GM23338 (cell line): ENCODE data around the gene DYNLRB1. TPM values are rescaled to one million over a fixed set of nuclear protein-coding genes. Genes with fewer than 3 reads are reported as not detected.

Experiments used
- ATAC-seq: fragments of 200-7000 bp; cut with Tn5 transposase; 3 replicates; pipeline ENCODE4 v1.9.1; 2020
- DNase-seq: peaks from one replicate; pipeline ENCODE4 v3.0.0-alpha.2; 2015; ENCODE audit warnings: low spot score
- H2AFZ ChIP-seq: fragments of 200-600 bp; sonication (generic); 2 replicates; pipeline ENCODE4 v1.8.0; 2016; ENCODE audit warnings: antibody characterized with exemption, mild to moderate bottlenecking, moderate library complexity
- H3F3A ChIP-seq: fragments of 200-600 bp; sonication (generic); replicated peaks from 2 replicates; pipeline ENCODE4 v1.8.0; 2017; ENCODE audit warnings: antibody characterized with exemption, mixed run types, low read depth
- H3K27ac ChIP-seq: fragments of 200-600 bp; sonication (generic); 2 replicates; pipeline ENCODE4 v1.6.1; 2016; ENCODE audit warnings: low read depth
- H3K27me3 ChIP-seq: fragments of 200-600 bp; sonication (generic); 2 replicates; pipeline ENCODE4 v1.8.0; 2016; ENCODE audit warnings: mild to moderate bottlenecking, mixed run types, moderate library complexity; ENCODE audit not compliant: insufficient read depth
- H3K36me3 ChIP-seq: fragments of 200-600 bp; sonication (generic); 2 replicates; pipeline ENCODE4 v1.8.0; 2016; ENCODE audit warnings: mild to moderate bottlenecking; ENCODE audit not compliant: insufficient read depth
- H3K4me1 ChIP-seq: fragments of 200-600 bp; sonication (generic); 2 replicates; pipeline ENCODE4 v1.8.0; 2016; ENCODE audit warnings: mild to moderate bottlenecking, moderate library complexity; ENCODE audit not compliant: insufficient read depth
- H3K4me2 ChIP-seq: fragments of 200-600 bp; sonication (generic); 2 replicates; pipeline ENCODE4 v1.7.1; 2017; ENCODE audit warnings: mixed run types
- H3K4me3 ChIP-seq: fragments of 200-600 bp; sonication (generic); 2 replicates; pipeline ENCODE4 v1.6.1; 2016; ENCODE audit warnings: mixed run types
- H3K79me2 ChIP-seq: fragments of 200-600 bp; sonication (generic); replicated peaks from 2 replicates; pipeline ENCODE4 v1.8.0; 2017; ENCODE audit warnings: mild to moderate bottlenecking; ENCODE audit not compliant: insufficient read depth
- H3K9me2 ChIP-seq: fragments of 200-600 bp; sonication (generic); 2 replicates; pipeline ENCODE4 v1.8.0; 2017; ENCODE audit not compliant: insufficient read depth
- H4K20me1 ChIP-seq: fragments of 200-600 bp; sonication (generic); replicated peaks from 2 replicates; pipeline ENCODE4 v1.8.0; 2017; ENCODE audit warnings: mild to moderate bottlenecking; ENCODE audit not compliant: insufficient read depth
- H3K27ac Mint-ChIP-seq: 2 replicates; pipeline ENCODE4 v1.8.0; 2020; ENCODE audit warnings: inconsistent platforms, mild to moderate bottlenecking, moderate library complexity, mixed read lengths
- H3K27me3 Mint-ChIP-seq: 3 replicates; pipeline ENCODE4 v1.8.0; 2022; ENCODE audit warnings: low read depth, mild to moderate bottlenecking, moderate library complexity, mixed read lengths, inconsistent platforms; ENCODE audit not compliant: insufficient read depth, poor library complexity
- H3K36me3 Mint-ChIP-seq: 3 replicates; pipeline ENCODE4 v1.8.0; 2021; ENCODE audit warnings: low read depth, mild to moderate bottlenecking, inconsistent platforms, moderate library complexity, mixed read lengths
- H3K4me1 Mint-ChIP-seq: 3 replicates; pipeline ENCODE4 v1.8.0; 2020; ENCODE audit warnings: mild to moderate bottlenecking, inconsistent platforms, mixed read lengths
- H3K4me3 Mint-ChIP-seq: 3 replicates; pipeline ENCODE4 v1.8.0; 2021; ENCODE audit warnings: moderate library complexity, mild to moderate bottlenecking, inconsistent platforms, mixed read lengths
- H3K9me3 Mint-ChIP-seq: 3 replicates; pipeline ENCODE4 v1.8.0; 2020; ENCODE audit warnings: moderate library complexity, mild to moderate bottlenecking, inconsistent platforms, mixed read lengths
- CREB1 ChIP-seq: fragments of 250-450 bp; sonication (Bioruptor Pico); IDR thresholded peaks from 2 replicates; pipeline ENCODE4 v1.5.0; 2020; ENCODE audit warnings: low read depth, mild to moderate bottlenecking, moderate library complexity
- EZH2phosphoT487 ChIP-seq: fragments of 200-600 bp; sonication (generic); IDR thresholded peaks from one replicate; pipeline ENCODE4 v1.8.1; 2018; ENCODE audit warnings: antibody characterized with exemption; ENCODE audit not compliant: unreplicated experiment
- JUNB ChIP-seq: IDR thresholded peaks from one replicate; pipeline ENCODE4 v1.6.1; 2016; ENCODE audit warnings: antibody characterized with exemption; ENCODE audit not compliant: unreplicated experiment
- STAT1 ChIP-seq: IDR thresholded peaks from one replicate; pipeline ENCODE4 v1.6.1; 2016; ENCODE audit warnings: antibody characterized with exemption; ENCODE audit not compliant: unreplicated experiment
- ZNF114 ChIP-seq: fragments of 250-450 bp; sonication (Bioruptor Pico); IDR thresholded peaks from 2 replicates; pipeline ENCODE4 v1.5.0; 2020; ENCODE audit warnings: mild to moderate bottlenecking, moderate library complexity
- polyA plus RNA-seq: library from polyadenylated mRNA; unstranded; fragments of >200 nt; fragmentation: Nextera tagmentation; extraction: Ambion mirVana; gene quantifications from 2 replicates; pipeline ENCODE4 v1.2.1, GENCODE V29; 2016
- total RNA-seq: library from RNA; depleted of rRNA; stranded (reverse); fragments of >200 nt; shearing (Covaris generic); gene quantifications from 2 replicates; pipeline ENCODE4 v1.2.3, GENCODE V29; 2014
- TF ChIP-seq, protein P1 (sequence below), 2 experiments: fragments of 200-600 bp in 1 of 2; sonication (generic) in 1 of 2; conservative IDR thresholded peaks; 2 replicates each; pipeline versions ENCODE4 v1.5.1 to v1.6.1; 2016 to 2017; ENCODE audit warnings: antibody characterized with exemption in 2 of 2, low read depth in 2 of 2, mild to moderate bottlenecking in 2 of 2, moderate library complexity in 1 of 2
- TF ChIP-seq, protein P2 (sequence below): fragments of 250-450 bp; sonication (Bioruptor Pico); IDR thresholded peaks from 2 replicates; pipeline ENCODE4 v1.5.0; 2020; ENCODE audit warnings: mild to moderate bottlenecking, moderate library complexity
- TF ChIP-seq, protein P3 (sequence below): IDR thresholded peaks from one replicate; pipeline ENCODE4 v1.6.1; 2018; ENCODE audit warnings: antibody characterized with exemption; ENCODE audit not compliant: unreplicated experiment

The DYNLRB1 gene
- total and polyA plus RNA-seq, 2 experiments from 2014 or later: 107 to 376 TPM

GRCh38 chr20:34583544-34583943 lies 67.3 kb downstream of the DYNLRB1 start:
- Mint-ChIP-seq H3K4me3 (no peak overlapping the region), H3K9me3 (no peaks in the 10 kb centered on the region), H3K27me3 (peaks cover 4% of the 10 kb centered on the region), H3K27ac (no peak overlapping the region), H3K36me3 (peaks cover 4% of the 10 kb centered on the region), H3K4me1 (no peaks in the 10 kb centered on the region)
- Histone ChIP-seq H3K9me2 (no peaks in the 10 kb centered on the region), H4K20me1 (no peaks in the 10 kb centered on the region; the same call in 1 of the 2 replicates), H2AFZ (no peak overlapping the region), H3K79me2 (no peaks in the 10 kb centered on the region), H3K4me2 (no peak overlapping the region), H3F3A (no peaks in the 10 kb centered on the region), H3K4me1 (no peaks in the 10 kb centered on the region), H3K27me3 (no peaks in the 10 kb centered on the region), H3K27ac (no peak overlapping the region), H3K36me3 (no peaks in the 10 kb centered on the region; the same call in 1 of the 2 replicates), H3K4me3 (no peak overlapping the region)
- TF ChIP-seq CREB1 (CRISPR knock-in tag) (no peak), EZH2phosphoT487 (no peak), JUNB (no peak), STAT1 (no peak), ZNF114 (CRISPR knock-in tag) (no peak)
- TF ChIP-seq, protein P1, sequence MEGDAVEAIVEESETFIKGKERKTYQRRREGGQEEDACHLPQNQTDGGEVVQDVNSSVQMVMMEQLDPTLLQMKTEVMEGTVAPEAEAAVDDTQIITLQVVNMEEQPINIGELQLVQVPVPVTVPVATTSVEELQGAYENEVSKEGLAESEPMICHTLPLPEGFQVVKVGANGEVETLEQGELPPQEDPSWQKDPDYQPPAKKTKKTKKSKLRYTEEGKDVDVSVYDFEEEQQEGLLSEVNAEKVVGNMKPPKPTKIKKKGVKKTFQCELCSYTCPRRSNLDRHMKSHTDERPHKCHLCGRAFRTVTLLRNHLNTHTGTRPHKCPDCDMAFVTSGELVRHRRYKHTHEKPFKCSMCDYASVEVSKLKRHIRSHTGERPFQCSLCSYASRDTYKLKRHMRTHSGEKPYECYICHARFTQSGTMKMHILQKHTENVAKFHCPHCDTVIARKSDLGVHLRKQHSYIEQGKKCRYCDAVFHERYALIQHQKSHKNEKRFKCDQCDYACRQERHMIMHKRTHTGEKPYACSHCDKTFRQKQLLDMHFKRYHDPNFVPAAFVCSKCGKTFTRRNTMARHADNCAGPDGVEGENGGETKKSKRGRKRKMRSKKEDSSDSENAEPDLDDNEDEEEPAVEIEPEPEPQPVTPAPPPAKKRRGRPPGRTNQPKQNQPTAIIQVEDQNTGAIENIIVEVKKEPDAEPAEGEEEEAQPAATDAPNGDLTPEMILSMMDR (conservative IDR thresholded peaks at IDR 0.05; ENCODE audit: low read depth in 2 of 2): no peak
- TF ChIP-seq, protein P2, sequence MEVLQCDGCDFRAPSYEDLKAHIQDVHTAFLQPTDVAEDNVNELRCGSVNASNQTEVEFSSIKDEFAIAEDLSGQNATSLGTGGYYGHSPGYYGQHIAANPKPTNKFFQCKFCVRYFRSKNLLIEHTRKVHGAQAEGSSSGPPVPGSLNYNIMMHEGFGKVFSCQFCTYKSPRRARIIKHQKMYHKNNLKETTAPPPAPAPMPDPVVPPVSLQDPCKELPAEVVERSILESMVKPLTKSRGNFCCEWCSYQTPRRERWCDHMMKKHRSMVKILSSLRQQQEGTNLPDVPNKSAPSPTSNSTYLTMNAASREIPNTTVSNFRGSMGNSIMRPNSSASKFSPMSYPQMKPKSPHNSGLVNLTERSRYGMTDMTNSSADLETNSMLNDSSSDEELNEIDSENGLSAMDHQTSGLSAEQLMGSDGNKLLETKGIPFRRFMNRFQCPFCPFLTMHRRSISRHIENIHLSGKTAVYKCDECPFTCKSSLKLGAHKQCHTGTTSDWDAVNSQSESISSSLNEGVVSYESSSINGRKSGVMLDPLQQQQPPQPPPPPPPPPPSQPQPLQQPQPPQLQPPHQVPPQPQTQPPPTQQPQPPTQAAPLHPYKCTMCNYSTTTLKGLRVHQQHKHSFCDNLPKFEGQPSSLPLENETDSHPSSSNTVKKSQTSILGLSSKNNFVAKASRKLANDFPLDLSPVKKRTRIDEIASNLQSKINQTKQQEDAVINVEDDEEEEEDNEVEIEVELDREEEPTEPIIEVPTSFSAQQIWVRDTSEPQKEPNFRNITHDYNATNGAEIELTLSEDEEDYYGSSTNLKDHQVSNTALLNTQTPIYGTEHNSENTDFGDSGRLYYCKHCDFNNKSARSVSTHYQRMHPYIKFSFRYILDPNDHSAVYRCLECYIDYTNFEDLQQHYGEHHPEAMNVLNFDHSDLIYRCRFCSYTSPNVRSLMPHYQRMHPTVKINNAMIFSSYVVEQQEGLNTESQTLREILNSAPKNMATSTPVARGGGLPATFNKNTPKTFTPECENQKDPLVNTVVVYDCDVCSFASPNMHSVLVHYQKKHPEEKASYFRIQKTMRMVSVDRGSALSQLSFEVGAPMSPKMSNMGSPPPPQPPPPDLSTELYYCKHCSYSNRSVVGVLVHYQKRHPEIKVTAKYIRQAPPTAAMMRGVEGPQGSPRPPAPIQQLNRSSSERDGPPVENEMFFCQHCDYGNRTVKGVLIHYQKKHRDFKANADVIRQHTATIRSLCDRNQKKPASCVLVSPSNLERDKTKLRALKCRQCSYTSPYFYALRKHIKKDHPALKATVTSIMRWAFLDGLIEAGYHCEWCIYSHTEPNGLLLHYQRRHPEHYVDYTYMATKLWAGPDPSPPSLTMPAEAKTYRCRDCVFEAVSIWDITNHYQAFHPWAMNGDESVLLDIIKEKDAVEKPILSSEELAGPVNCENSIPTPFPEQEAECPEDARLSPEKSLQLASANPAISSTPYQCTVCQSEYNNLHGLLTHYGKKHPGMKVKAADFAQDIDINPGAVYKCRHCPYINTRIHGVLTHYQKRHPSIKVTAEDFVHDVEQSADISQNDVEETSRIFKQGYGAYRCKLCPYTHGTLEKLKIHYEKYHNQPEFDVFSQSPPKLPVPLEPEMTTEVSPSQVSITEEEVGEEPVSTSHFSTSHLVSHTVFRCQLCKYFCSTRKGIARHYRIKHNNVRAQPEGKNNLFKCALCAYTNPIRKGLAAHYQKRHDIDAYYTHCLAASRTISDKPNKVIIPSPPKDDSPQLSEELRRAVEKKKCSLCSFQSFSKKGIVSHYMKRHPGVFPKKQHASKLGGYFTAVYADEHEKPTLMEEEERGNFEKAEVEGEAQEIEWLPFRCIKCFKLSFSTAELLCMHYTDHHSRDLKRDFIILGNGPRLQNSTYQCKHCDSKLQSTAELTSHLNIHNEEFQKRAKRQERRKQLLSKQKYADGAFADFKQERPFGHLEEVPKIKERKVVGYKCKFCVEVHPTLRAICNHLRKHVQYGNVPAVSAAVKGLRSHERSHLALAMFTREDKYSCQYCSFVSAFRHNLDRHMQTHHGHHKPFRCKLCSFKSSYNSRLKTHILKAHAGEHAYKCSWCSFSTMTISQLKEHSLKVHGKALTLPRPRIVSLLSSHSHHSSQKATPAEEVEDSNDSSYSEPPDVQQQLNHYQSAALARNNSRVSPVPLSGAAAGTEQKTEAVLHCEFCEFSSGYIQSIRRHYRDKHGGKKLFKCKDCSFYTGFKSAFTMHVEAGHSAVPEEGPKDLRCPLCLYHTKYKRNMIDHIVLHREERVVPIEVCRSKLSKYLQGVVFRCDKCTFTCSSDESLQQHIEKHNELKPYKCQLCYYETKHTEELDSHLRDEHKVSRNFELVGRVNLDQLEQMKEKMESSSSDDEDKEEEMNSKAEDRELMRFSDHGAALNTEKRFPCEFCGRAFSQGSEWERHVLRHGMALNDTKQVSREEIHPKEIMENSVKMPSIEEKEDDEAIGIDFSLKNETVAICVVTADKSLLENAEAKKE (CRISPR knock-in tag): no peak
- TF ChIP-seq, protein P3, sequence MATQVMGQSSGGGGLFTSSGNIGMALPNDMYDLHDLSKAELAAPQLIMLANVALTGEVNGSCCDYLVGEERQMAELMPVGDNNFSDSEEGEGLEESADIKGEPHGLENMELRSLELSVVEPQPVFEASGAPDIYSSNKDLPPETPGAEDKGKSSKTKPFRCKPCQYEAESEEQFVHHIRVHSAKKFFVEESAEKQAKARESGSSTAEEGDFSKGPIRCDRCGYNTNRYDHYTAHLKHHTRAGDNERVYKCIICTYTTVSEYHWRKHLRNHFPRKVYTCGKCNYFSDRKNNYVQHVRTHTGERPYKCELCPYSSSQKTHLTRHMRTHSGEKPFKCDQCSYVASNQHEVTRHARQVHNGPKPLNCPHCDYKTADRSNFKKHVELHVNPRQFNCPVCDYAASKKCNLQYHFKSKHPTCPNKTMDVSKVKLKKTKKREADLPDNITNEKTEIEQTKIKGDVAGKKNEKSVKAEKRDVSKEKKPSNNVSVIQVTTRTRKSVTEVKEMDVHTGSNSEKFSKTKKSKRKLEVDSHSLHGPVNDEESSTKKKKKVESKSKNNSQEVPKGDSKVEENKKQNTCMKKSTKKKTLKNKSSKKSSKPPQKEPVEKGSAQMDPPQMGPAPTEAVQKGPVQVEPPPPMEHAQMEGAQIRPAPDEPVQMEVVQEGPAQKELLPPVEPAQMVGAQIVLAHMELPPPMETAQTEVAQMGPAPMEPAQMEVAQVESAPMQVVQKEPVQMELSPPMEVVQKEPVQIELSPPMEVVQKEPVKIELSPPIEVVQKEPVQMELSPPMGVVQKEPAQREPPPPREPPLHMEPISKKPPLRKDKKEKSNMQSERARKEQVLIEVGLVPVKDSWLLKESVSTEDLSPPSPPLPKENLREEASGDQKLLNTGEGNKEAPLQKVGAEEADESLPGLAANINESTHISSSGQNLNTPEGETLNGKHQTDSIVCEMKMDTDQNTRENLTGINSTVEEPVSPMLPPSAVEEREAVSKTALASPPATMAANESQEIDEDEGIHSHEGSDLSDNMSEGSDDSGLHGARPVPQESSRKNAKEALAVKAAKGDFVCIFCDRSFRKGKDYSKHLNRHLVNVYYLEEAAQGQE: no peak
- DNase-seq: no peak
- ATAC-seq: no peak
